KOPT-K1 (cell line): ENCODE data around the gene FAM120A.

Experiments
- H3K27ac ChIP-seq: fragments of 200-600 bp; sonication (generic); 2 replicates; pipeline ENCODE4 v1.5.1; 2016; ENCODE audit warnings: antibody characterized with exemption, mild to moderate bottlenecking, low read depth, low read length; ENCODE audit not compliant: poor library complexity, severe bottlenecking
- H3K36me3 ChIP-seq: fragments of 200-600 bp; sonication (generic); 2 replicates; pipeline ENCODE4 v1.5.1; 2017; ENCODE audit warnings: antibody characterized with exemption, mild to moderate bottlenecking, low read length, moderate library complexity; ENCODE audit not compliant: insufficient read depth
- H3K9me3 ChIP-seq: fragments of 200-600 bp; sonication (generic); 2 replicates; pipeline ENCODE4 v1.5.1; 2017; ENCODE audit warnings: antibody characterized with exemption, low read length, mild to moderate bottlenecking; ENCODE audit not compliant: insufficient read depth, poor library complexity, severe bottlenecking

FAM120A gene

DNA sequence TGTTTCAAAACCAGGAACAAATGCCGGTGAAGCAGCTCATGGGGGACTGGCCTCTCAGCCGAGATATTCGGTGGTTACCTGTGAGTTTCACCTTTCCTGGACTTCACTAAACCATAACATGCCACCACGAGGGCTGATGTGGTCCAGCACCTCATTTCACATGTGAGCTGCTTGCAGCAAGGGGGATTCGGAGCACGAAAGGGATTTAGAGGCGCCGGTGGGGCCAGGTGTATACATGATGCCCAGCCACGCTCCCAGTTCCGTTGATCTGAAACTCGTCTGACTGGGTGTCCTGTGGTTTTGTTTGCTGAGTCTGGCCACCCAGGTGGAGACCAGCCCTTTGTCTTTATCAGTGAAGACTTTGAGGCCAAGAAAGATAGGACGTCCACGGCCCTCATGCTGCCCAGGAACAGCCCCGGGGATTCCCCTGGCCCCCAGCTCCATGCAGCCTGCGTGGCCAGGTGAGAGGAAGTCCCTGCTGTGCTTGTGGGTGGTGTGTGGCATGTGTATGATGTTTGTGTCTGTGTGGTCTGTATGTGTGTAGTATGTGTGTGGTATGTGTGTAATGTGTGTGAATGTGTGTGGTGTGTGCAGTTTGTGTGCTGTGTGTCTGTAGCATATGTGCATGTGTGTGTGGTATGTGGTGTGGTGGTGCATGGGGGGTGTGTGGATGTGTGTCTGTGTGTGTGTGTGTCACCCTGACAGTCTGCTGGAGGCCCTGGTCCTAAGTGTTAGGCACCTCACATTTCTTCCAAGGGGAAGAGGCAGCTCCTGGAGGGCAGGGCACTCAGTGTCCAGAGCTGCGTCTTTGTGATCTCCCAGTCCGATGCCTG is 148.3 kb downstream of the FAM120A start:
- no peaks in the 10 kb centered on the region for H3K36me3 ChIP-seq
- no peaks in the 10 kb centered on the region for H3K9me3 ChIP-seq
- H3K27ac ChIP-seq, result peak overlapping the region; percentile 36

DNA sequence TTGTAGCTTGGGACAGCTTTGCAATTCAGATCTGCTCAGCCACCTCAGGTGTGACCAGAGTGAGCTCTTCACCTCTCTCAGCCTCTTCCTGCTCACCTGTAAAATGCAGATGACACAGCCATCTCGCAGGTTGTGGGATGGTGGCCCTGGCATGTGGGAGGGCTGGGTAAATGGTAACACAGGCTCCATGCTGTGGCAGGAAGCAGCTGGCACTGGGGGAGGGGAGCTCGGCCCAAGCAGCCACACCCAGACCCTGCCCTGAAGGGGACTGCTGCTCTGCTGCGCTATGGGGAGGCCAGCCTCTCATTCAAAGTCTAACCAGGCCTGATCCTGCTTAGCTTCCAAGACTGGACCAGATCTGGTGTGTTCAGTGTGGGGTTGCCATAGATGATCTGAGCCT is 149.0 kb downstream of the FAM120A start:
- Histone ChIP-seq H3K36me3 (no peaks in the 10 kb centered on the region), H3K9me3 (no peaks in the 10 kb centered on the region), H3K27ac (peak overlapping the region; percentile 36)

DNA sequence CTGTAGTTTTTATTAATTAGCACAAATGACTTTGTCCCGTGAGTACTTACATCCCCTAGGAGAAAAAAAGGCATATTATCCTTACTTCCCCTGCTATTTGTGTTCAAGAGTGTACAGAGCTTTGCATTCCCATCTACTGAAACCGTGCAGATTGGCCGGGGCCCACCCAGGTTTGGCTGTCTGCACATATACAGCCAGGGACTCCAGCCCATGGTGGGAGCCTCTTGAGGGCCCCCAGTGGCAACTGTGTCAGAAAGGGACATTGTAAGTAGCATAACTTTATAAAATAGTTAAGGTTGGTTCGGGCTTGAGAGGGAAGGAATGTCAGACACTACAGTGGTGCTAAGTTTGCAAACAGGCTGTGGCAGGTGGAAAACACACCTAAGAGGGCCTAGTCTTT is 149.6 kb downstream of the FAM120A start:
- no peaks in the 10 kb centered on the region for H3K9me3 ChIP-seq
- H3K27ac ChIP-seq, result no peak overlapping the region

DNA sequence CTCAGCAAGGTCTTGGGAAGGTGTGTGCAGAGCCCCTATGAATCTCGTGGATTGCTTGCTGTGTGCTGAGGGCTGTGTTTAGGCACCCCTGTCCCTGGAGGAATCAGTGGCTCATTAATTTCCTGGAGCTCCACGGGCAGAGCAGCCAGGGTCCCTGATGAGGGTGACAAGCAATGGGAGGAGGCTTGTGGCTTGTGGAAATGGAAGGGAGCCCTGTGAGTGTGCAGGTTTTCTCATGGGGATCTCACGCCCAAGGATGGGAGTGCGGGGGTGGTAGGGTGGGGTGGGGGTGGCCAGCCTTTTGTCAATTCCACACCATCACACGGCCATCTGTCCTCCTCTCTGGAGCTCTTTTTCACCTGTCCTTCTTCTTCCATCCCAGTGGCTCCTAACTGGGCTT is 150.2 kb downstream of the FAM120A start:
- H3K27ac ChIP-seq, result no peak overlapping the region

More for the DNA sequence above, 149.6 kb downstream of the FAM120A start:
- no peaks in the 10 kb centered on the region for H3K36me3 ChIP-seq

DNA sequence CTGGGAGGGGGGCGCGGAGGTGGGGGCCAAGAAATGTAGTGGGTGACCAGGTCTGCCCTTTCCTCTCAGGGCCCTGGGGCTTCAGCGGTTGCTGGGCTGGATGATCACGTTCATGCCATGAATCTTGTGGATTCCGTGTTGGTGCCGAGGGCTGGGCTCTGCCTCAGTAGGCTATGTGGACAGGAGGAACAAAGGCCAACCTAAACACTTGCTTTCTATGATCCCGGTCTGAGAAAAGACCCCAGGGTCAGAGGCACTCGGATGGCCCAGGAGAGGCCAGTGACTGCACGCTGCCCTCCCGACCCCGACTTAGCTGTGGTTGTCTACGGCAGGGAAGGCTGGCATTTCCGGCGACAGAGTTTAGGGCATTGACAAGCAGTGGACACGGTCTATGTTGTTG is 151.5 kb downstream of the FAM120A start:
- no peaks in the 10 kb centered on the region for H3K36me3 ChIP-seq
- no peak overlapping the region for H3K27ac ChIP-seq
- no peaks in the 10 kb centered on the region for H3K9me3 ChIP-seq

More for the DNA sequence above, 150.2 kb downstream of the FAM120A start:
- Histone ChIP-seq H3K9me3 (no peaks in the 10 kb centered on the region), H3K36me3 (no peaks in the 10 kb centered on the region)

DNA sequence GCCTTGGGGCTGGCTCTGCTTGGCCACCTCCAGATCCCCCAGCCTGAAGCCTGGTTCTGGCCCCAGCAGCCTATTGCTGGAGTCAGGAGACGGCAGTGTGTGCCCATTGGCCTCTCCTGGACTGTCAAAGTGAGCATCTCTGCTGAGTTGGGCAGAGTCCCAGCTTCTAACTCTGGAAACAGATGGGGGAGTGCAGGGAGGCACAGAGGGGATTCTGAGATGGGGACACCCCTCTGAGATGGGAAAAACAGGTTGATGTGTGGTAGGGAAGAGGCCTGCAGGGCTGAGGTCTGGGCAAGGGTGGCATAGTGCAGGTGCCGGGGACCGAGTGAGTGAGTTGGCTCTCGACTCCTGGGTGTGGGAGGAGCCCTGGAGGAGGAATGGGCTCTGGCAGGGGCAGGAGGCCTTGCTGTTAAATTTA is 152.4 kb downstream of the FAM120A start:
- no peaks in the 10 kb centered on the region for H3K9me3 ChIP-seq
- no peak overlapping the region for H3K27ac ChIP-seq
- no peaks in the 10 kb centered on the region for H3K36me3 ChIP-seq

DNA sequence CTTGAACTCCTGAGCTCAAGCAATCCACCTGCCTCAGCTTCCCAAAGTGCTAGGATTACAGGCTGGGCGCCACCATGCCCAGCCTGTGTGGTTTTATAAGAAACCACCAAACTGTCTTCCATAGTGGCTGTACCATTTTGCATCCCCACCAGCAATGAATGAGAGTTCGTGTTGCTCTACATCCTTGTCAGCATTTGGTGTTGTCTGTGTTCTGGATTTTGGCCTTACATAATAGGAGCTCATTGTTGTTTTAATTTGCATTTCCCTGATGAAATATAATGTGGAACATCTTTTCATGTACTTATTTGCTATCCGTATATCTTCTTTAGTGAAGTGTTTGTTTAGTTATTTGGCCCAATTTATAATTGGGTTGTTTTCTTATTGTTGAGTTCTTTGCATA is 154.7 kb downstream of the FAM120A start:
- no peak overlapping the region for H3K27ac ChIP-seq
- H3K36me3 ChIP-seq, result no peaks in the 10 kb centered on the region
- peaks cover 16% of the 10 kb centered on the region for H3K9me3 ChIP-seq

DNA sequence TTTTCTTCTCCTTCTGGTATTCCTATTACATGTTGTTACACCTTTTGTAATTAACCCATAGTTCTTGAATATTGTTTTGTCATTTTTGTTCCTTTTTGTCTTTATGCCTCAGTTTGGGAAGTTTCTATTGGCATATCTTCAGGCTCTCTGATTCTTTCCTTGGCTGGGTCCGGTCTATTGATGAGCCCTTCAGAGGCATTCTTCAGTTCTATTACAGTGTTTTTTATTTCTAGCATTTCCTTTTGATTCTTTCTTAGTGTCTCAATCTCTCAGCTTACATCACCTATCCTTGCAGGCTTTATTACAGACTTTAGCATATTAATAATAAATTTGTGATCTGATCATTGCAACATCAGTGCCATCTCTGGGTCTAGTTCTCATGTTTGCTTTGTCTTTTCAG is 158.7 kb downstream of the FAM120A start:
- peaks cover 16% of the 10 kb centered on the region for H3K9me3 ChIP-seq

DNA sequence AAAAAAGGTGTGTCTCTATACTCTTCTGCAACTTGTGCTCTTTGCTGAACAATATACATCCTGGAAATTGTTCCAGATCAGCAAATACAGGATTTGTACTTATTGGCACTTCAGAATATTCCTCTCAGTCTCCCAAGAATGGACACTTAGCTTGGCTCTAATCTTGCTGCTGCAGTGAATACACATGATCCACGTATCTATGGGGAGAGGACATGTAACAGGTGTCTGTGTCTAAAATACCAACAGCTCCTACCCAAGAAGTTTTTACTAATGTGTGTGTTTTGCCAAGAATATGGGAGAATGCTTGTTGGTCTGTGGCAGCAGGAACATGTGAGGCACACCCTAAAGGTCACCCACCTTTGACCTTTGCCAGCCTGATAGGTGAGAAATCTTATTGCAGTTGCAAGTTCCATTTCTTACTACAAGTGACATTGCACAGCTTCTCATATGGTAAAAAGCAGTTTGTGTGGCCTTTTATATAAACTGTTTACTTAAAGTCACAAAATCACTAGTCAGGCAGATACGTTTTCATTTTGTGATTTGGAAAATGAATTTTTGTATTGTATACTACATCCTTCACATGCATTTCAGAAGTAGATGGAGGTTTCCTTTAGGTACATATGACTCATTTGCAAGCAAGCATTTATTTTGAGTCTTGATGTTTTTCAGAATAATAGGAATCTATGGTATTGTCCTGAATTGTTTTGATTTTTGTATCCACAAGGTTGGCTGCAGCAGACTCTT is 160.7 kb downstream of the FAM120A start:
- Histone ChIP-seq H3K27ac (no peak overlapping the region), H3K9me3 (peaks cover 16% of the 10 kb centered on the region), H3K36me3 (no peaks in the 10 kb centered on the region)

More for the DNA sequence above, 158.7 kb downstream of the FAM120A start:
- Histone ChIP-seq H3K36me3 (no peaks in the 10 kb centered on the region), H3K27ac (no peak overlapping the region)

DNA sequence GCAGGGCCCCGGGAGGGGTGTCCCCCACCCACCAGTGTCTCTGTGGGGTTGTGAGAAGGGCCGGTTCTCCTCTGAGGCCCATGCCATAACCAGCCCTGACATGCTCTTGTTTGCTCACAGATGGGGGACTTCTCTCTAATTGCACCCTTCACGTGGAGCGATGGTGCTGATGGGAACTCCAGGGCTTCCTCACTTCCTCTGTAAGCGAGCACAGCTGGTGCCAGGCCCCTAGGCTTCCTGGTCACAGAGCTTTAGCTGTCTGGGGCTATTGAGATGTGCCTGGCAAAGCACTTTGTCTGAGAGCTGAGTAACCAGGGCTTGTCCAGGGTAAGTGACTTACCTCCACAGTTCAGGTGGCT is 161.3 kb downstream of the FAM120A start:
- Histone ChIP-seq H3K36me3 (no peaks in the 10 kb centered on the region), H3K9me3 (peaks cover 16% of the 10 kb centered on the region), H3K27ac (no peak overlapping the region)

DNA sequence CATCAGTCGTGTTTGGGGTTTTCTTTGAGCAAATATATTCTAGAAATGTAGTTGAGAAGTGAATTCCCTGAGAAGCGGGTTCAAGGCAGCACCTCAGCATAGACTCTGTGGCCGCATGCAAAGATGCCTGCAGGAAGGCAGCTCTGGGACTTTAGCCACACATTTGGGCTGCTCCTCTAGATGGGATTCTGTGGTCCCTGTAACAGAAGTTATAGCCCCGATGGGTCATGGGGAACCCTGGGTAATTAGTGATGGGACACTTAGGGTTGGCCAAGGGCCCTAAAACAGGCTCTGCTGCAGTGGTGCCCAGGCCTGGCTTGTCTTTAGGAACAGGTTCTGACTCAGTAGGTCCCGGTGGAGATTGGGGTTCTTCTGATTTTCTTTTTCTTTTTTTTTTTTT is 161.7 kb downstream of the FAM120A start:
- no peak overlapping the region for H3K27ac ChIP-seq

DNA sequence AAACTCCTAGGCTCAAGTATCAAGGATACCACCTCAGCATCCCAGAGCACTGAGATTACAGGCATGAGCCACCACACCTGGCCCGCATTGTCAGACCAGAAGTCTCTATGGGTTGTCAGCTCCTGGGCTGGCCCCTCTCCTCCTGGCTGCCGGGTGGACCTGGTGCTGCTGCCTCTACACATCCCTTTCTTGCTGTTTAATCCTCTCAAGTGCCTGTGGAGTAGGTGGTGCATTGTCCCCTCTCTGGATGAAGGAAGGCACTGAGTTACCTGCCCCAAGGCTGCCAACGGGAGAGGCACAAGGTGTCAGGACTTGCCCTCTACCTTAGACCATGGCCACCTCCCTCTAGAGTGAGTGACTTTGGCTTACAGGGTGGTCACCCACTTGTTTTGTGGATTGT is 162.3 kb downstream of the FAM120A start:
- Histone ChIP-seq H3K27ac (no peak overlapping the region), H3K9me3 (peaks cover 16% of the 10 kb centered on the region), H3K36me3 (no peaks in the 10 kb centered on the region)

More for the DNA sequence above, 161.7 kb downstream of the FAM120A start:
- Histone ChIP-seq H3K36me3 (no peaks in the 10 kb centered on the region), H3K9me3 (peaks cover 16% of the 10 kb centered on the region)

DNA sequence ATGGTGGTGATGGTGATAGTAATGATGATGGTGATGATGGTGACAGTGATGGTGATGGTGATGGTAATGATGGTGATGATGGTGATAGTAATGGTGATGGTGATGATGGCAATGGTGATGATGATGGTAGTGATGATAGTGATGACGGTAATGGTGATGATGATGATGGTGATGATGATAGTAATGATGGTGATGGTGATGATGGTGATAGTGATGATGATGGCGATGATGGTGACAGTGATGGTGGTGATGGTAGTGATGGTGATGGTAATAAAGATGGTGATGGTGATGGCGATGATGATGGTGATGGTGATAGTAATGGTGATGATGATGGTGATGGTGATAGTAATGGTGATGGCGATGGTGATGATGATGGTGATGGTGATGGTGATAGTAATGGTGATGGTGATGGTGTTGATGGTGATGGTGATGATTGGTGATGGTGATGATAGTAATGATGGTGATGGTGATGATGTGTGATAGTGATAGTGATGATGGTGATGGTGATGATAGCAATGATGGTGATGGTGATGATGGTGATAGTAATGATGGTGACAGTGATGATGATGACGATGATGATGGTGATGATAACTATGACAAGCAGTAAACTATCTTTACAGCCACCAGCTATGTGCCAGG is 163.5 kb downstream of the FAM120A start:
- H3K36me3 ChIP-seq, result no peaks in the 10 kb centered on the region
- peaks cover 7% of the 10 kb centered on the region for H3K9me3 ChIP-seq
- H3K27ac ChIP-seq, result no peak overlapping the region
